ENCODE data around the gene SRBD1.
"Not testable (repeated sequence)": the region's sequence is repeated elsewhere in the genome, so short reads cannot be mapped to it uniquely, and the experiment has no call there.

SRBD1 gene

GRCh38 chr2:45458909-45459563, 152.0 kb downstream of the SRBD1 start:
- peak; percentile 31 for DNase-seq

- DNase-seq = no peak
Observed at GRCh38 chr2:45457211-45457945, 153.7 kb downstream of the SRBD1 start.

- no peak for DNase-seq
Observed at GRCh38 chr2:45452866-45453265, 158.2 kb downstream of the SRBD1 start.

DNA sequence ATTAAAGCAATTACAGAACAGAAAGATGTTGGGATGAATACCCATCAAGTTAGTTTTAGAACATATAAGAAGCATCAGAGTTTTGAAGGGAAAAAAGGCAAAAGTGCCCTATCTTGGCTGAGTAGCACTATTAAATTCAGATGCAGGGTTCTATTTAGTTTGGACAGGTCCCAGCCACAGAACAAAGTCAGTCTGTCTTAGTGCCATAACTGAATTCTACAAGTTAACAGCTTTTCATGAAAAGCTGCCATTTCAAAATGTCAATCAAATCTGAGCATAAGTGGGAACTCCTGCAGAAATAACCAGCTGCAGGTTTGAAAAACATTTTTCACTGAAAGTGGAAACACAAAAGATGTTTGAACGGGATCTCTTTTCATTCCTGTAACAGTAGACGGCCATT, 160.4 kb downstream of the SRBD1 start:
- DNase-seq = no peak

DNA sequence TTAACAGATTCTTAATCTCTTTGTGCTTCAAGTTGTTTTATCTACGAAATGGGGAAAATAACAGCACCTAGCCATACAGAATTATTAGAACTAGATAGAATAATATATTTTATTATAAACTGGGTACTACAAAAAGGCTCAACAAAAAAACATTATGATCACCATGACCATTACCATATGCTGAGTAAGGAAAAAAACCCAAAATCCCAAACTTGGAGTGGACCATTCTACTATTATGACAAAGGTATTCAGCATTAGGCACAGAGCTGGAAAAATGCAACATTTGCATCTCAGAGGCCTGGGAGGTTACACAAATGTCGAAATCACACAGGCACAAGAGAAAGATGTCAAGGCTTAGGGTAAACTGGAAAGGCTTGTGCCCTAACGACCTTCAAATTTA, 162.8 kb downstream of the SRBD1 start:
- DNase-seq = no peak

- no peak for DNase-seq
Observed at GRCh38 chr2:45446016-45446415, 165.1 kb downstream of the SRBD1 start.

GRCh38 chr2:45445037-45445436, 166.0 kb downstream of the SRBD1 start:
- no peak for DNase-seq

DNA sequence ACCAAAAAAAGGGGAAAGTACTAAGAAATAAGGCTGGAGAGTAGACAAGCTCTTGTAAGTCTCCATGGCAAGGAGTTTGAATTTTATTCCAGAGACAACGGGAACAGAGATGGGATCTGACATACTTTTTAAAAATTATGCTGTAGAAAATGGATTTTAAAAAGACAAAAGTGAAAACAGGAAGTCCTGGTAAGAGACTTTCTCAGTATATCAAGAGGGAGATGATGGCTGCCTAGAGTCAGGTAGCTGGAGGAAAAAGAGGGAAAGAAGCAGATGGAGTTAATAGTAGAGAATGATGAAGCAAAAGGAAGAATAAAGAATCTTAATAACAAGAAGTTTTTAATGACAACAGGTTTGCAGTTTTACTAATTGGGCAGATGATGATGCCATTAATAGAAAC, 168.1 kb downstream of the SRBD1 start:
- DNase-seq = no peak

GRCh38 chr2:45442026-45442425, 169.0 kb downstream of the SRBD1 start:
- no peak for DNase-seq

DNA sequence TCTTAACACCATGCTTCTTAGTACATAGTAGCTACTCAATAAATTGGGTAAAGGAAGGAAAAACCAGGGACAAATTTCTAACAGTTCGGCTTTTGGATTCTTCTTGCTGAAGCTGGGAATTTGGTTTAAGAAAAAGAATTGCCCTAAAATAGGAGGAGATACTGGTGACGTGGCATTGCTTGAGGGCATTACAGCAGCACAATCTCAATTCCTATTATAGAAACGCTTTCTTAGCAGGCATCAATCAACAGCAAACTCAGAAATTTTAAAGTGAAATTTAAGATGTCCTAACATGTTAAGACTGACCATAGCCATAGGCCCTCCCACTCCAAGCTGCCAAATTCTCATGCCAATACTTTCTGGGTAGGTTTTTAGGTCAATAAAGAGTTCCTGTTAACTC, 169.5 kb downstream of the SRBD1 start:
- no peak for DNase-seq

DNA sequence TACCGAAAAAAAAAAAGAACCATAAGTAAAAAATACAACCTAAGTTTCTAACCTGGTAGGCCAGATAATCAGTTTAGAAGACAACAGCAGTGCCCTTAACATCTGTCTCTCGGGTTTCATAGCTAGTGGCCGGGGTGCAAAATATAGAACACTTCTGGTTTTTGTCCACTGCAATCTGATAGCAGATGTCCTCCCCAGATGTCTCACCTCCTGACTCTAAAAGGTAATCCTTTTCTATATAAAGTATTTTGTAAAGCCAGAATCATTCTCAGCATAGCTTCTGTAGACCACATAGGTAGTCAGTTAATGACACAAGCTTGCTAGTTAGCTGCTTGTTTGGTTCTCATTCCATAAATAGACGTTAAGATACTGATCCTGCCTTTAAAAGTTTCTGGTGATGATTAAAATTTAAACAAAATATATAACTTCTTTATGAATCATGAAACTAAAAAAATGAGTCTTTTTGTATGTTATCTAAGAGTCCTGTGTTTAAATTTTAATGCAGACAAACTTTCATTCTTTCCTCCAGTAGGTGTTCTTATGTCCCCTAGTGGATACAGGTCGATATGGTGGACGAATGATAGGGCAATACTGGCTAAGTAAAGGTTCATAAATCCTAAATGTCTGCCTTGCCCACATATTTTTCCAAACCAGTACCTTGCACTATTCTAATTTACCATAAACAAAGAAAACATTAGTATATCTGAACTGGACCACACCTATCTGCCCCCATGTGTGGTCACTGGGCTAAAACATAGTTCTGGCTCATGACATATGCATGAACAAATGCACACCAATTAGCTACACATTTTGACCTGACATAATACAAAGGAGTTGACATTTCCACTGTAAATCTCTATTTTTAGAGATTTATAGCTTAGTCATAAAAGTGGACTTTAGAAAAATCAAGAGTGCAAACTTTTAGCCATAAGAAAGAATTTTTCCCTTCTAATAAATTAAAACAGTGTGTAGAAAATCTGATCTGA, 171.0 kb downstream of the SRBD1 start:
- no peak for DNase-seq

DNA sequence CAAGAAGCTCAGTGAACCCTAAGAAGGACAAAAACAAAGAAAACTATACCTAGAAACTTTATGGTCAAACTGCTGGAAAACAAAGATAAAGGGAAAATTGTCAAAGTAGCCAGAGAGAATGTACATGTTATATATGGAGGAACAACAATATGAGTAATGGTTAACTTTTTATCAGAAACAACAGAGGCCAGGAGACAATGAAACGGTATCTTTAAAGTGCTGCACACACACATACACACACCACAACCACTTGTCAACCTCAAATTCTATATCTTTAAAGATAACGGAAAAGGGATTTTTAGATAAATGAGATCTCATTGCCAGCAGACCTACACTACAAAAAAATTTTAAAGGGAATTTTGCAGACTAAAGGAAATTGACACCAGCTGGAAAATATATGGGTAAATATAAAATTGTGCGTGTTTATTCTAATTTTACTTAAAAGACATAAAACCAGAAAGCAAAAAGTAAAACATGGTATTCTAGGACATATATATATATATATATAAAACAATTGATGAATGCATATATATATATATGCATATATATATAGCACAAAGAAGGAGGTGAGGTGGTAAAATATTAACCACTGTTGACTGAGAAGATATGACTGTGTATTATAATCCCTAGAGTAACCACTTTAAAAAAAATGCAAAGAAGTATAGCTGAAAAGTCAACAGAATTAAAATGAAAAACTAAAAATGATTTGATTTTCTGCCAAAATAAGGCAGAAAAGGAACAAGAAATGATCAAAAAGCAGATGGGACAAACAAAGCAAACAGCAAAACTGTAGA, 172.0 kb downstream of the SRBD1 start:
- DNase-seq = no peak

GRCh38 chr2:45436456-45436855, 174.6 kb downstream of the SRBD1 start:
- no peak for DNase-seq

DNA sequence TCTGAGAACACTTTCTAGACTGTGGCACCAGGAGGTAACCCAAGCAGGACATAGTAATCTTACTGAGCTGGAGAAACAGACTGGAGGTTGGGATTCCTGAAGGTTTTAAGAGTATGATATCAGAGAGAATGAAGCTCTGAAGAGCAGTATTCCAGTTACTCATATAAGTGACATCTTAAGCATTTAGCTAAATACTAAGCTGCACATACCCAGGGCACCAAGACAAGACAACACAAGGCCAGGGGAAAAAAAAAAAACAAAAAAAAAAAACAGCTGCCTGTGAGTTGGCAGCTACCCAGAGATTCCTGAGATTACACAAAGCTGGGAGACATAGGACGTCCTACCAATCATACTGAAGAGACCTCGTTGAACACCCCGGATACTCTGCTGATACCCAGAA, 175.8 kb downstream of the SRBD1 start:
- DNase-seq = no peak

DNA sequence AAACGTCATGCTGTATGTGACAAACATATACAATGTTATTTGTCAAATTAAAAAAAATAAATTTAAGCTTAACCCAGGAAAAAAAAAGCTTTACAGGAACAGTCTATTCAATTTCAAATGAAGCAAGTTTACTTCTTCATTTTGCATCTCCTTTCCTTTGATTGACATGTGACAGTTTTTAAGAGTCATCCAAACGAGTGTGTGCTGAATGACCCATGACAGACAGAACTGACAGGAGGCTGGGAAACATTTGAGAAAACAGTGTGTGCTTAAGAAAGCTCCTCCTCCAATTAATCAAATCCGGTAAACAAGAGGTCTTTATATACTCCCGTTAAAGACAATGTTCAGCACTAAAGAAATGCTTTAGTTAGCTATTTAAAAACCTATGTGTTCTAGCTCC, 177.7 kb downstream of the SRBD1 start:
- DNase-seq = no peak

GRCh38 chr2:45432406-45432805, 178.7 kb downstream of the SRBD1 start:
- DNase-seq = no peak

DNA sequence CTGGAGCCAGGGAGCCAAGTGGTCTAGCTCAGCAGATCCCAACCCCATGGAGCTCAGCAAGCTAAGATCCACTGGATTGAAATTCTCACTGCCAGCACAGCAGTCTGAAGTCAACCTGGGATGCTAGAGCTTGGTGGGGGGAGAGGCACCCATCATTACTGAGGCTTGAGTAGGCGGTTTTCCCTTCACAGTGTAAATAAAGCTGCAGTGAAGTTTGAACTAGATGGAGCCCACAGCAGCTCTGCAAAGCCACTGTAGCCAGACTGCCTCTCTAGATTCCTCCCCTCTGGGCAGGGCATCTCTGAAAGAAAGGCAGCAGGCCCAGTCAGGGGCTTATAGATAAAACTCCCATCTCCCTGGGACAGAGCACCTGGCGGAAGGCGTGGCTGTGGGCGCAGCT, 185.0 kb downstream of the SRBD1 start:
- not testable (repeated sequence) for DNase-seq

- DNase-seq = no peak
Observed at GRCh38 chr2:45422921-45423320, 188.1 kb downstream of the SRBD1 start.

DNA sequence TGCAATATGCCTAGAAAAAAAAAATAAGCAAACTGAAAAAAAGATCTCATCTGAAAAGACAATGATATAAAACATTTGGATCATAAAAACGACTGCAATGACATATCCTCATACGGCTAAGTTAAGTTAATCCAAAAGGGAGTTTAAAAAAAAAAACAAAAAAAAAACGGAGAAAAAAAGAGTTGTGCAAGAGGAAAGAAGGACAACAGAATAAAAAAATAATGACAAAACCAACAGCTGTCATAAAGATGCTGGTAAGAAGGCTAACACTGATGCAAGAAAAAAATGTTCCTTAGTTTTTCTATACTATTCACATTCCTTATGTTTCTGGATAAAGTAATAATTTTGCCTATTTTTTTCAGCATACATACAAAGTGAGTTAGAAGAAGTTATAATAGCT, 192.5 kb downstream of the SRBD1 start:
- no peak for DNase-seq

DNA sequence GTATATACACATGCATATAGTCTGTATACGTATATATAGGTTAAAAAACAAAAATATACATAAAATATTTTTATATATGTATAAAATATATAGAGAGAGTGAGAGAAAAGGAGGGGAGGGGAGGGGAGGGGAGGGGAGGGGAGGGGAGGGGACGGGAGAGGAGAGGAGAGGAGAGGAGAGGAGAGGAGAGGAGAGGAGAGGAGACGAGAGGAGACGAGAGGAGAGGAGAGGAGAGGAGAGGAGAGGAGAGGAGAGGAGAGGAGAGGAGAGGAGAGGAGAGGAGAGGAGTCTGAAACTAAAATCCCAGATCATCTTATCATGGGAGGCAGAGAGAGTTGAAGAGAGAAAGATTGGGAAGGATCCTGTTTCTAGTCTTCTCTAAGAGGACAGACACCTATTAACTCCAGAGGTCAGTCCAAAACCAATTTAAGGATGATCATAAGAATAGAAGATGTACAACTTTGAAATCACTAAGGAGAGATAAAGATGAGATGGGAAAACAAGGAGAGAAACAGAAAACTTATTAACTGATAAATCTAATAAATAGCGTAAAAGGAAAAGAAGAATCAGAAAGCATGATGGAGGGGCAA, 195.4 kb downstream of the SRBD1 start:
- no peak for DNase-seq

- no peak for DNase-seq
Observed at GRCh38 chr2:45412754-45413379, 198.2 kb downstream of the SRBD1 start.

GRCh38 chr2:45409677-45410076, 201.4 kb downstream of the SRBD1 start:
- DNase-seq = no peak

All from GDM1 (cell line).